GM19023 (cell line): Measurements from ENCODE around the gene FLACC1.
"Not testable (repeated sequence)": the region's sequence is repeated elsewhere in the genome, so short reads cannot be mapped to it uniquely, and the experiment has no call there.

Experiments
- ATAC-seq: cut with Tn5 transposase; IDR thresholded peaks from one replicate; pipeline ENCODE4 v1.9.1; 2021; ENCODE audit warnings: mild to moderate bottlenecking, moderate library complexity; ENCODE audit not compliant: unreplicated experiment

FLACC1 gene

GRCh38 chr2:201357221-201357620 lies at the start of gene FLACC1:
TSS of gene FLACC1 (minus strand) at chr2:201357345. CDS start at chr2:201351404, 5,941 bp downstream.
- no peak for ATAC-seq

GRCh38 chr2:201406077-201406662 lies 49.0 kb upstream of the FLACC1 start:
- no peak for ATAC-seq

- ATAC-seq = no peak
Measured at GRCh38 chr2:201404699-201405280, 47.6 kb upstream of the FLACC1 start.

GRCh38 chr2:201403880-201404279 lies 46.7 kb upstream of the FLACC1 start:
- no peak for ATAC-seq

- ATAC-seq = no peak
Measured at GRCh38 chr2:201402651-201403562, 45.8 kb upstream of the FLACC1 start.

- ATAC-seq = no peak
Measured at GRCh38 chr2:201401815-201402214, 44.7 kb upstream of the FLACC1 start.

GRCh38 chr2:201396595-201396994 lies 39.5 kb upstream of the FLACC1 start:
- ATAC-seq = no peak

- ATAC-seq = no peak
Measured at GRCh38 chr2:201383136-201383535, 26.0 kb upstream of the FLACC1 start.

GRCh38 chr2:201378496-201379397 lies 21.6 kb upstream of the FLACC1 start:
- no peak for ATAC-seq

- ATAC-seq = no peak
Measured at GRCh38 chr2:201377218-201377617, 20.1 kb upstream of the FLACC1 start.

GRCh38 chr2:201369775-201370174 lies 12.6 kb upstream of the FLACC1 start:
- ATAC-seq = no peak

GRCh38 chr2:201369318-201369717 lies 12.2 kb upstream of the FLACC1 start:
- not testable (repeated sequence) for ATAC-seq

- ATAC-seq = no peak
Measured at GRCh38 chr2:201366146-201366545, 9.0 kb upstream of the FLACC1 start.

GRCh38 chr2:201363857-201364560 lies 6.9 kb upstream of the FLACC1 start:
- ATAC-seq = peak; percentile 64

- ATAC-seq = no peak
Measured at GRCh38 chr2:201362396-201362795, 5.3 kb upstream of the FLACC1 start.

GRCh38 chr2:201361078-201361733 lies 4.1 kb upstream of the FLACC1 start:
- no peak for ATAC-seq

GRCh38 chr2:201360256-201360655 lies 3.1 kb upstream of the FLACC1 start:
- no peak for ATAC-seq

GRCh38 chr2:201358684-201359083 lies 1.5 kb upstream of the FLACC1 start:
- no peak for ATAC-seq

GRCh38 chr2:201353116-201353515 lies 4.0 kb downstream of the FLACC1 start:
- no peak for ATAC-seq

GRCh38 chr2:201350879-201351278 lies 6.3 kb downstream of the FLACC1 start:
- ATAC-seq = no peak
